ENCODE data around the gene NKX1-1. TPM values are rescaled to one million over a fixed set of nuclear protein-coding genes. Genes with fewer than 3 reads are reported as not detected.

NKX1-1 gene
- total and polyA plus RNA-seq, 2 donors (not counting 1 experiment from before 2014, with no cell fraction given): not detected

DNA sequence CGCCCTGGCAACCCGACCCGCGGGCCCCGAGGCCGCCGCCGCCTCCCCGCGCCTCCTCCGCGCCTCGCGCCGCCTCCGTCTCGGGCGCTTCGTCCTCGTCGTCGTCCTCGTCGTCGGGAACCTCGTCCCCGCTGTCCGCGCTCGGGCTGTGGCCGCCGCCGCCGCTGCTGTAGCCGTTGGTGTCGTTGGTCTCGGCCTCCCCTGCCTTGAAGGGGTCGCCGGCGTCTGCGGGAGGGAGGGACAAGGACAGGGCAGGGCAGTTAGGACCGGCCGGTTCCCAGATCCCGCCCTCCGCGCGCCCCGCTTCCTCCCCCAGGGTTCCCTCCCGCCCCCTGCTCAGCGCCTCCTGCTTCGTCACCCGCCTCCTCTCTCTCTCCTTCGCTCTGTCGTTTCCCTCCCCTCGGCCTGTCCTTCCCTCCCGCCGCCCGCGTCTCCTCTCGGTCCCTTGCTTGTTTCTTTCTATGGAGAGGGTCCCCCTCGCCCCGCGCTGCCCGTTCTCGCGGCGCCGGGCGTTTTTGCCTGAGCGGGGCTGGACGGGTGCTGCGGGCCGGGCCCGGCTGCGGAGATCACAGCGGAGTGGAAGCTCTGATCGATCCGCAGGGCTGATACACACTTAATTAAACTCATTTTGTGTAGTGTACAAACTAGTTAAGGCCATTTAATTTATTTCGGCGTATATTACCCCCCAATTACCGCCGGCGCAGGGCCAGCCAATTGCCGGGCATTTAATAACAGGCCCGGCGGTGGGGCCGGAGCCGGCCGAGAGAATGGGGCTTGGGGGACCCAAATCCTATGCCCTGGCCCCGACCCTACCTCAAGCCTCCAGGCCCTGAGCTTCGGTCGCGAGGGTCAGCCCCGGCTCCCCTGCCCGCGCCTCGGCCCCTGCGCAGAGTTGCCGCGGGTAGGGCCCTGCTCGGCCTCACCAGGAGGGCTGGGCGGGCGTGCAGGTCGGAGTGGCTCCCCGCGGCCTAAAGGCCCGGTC lies 2.4 kb downstream of the NKX1-1 start:
- H3K4me1 ChIP-seq (ENCODE audit: control insufficient read depth, extremely low read depth, insufficient read depth, low read length): no peaks in the 10 kb centered on the region
- H3K27ac ChIP-seq (ENCODE audit: insufficient read depth, low read length): no peak overlapping the region
- no peak overlapping the region for H2AFZ ChIP-seq (ENCODE audit: low read length)
- H3K9ac ChIP-seq (ENCODE audit: insufficient read depth, low read length): no peak overlapping the region
- no peak overlapping the region for H3K4me3 ChIP-seq (replicated peaks in 1 of 4; ENCODE audit: control extremely low read depth in 1 of 4, insufficient read depth in 1 of 4, low read depth in 3 of 4, low read length in 4 of 4)
- no peaks in the 10 kb centered on the region for H4K20me1 ChIP-seq (ENCODE audit: control insufficient read depth, extremely low read depth, insufficient read depth, low read length)
- H3K36me3 ChIP-seq (ENCODE audit: control insufficient read depth, insufficient read depth, low read length): no peaks in the 10 kb centered on the region
- no peak for DNase-seq (ENCODE audit: low read depth in 2 of 2)
- H3K4me2 ChIP-seq (ENCODE audit: extremely low read depth, insufficient read depth, low read length): no peak overlapping the region
- H3K79me2 ChIP-seq (ENCODE audit: control insufficient read depth, insufficient read depth, low read length): no peaks in the 10 kb centered on the region
- H3K27me3 ChIP-seq (ENCODE audit: control insufficient read depth, insufficient read depth, low read length): peaks cover 60% of the 10 kb centered on the region
- H3K9me3 ChIP-seq (ENCODE audit: control insufficient read depth, insufficient read depth, low read depth, low read length): no peaks in the 10 kb centered on the region
- TF ChIP-seq EZH2 (IDR thresholded peaks at IDR 0.05; ENCODE audit: low read length, missing control alignments): peak; percentile 78
- TF ChIP-seq, protein P1, sequence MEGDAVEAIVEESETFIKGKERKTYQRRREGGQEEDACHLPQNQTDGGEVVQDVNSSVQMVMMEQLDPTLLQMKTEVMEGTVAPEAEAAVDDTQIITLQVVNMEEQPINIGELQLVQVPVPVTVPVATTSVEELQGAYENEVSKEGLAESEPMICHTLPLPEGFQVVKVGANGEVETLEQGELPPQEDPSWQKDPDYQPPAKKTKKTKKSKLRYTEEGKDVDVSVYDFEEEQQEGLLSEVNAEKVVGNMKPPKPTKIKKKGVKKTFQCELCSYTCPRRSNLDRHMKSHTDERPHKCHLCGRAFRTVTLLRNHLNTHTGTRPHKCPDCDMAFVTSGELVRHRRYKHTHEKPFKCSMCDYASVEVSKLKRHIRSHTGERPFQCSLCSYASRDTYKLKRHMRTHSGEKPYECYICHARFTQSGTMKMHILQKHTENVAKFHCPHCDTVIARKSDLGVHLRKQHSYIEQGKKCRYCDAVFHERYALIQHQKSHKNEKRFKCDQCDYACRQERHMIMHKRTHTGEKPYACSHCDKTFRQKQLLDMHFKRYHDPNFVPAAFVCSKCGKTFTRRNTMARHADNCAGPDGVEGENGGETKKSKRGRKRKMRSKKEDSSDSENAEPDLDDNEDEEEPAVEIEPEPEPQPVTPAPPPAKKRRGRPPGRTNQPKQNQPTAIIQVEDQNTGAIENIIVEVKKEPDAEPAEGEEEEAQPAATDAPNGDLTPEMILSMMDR (conservative IDR thresholded peaks at IDR 0.05 in 1 of 2, IDR thresholded peaks at IDR 0.05 in 1 of 2; ENCODE audit: low read depth in 1 of 2, low read length in 2 of 2): no peak

DNA sequence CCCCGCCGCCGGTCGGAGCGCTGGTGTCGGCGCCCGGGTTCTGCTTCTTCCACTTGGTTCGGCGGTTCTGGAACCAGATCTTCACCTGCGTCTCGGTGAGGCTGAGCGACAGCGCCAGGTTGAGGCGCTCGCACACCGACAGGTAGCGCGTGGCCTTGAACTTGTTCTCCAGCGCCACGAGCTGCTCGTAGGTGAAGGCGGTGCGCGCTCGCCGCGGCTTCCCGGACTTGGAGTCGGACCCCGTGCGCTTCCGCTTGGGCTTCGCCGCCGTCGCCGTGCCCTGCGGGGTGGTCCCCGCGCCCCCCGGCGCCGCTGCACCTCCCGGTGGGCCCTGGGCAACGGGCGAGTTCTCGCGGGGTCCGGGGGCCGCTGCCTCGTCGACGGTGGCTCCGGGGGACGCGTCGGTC lies 3.1 kb downstream of the NKX1-1 start:
- Histone ChIP-seq H3K4me1 (ENCODE audit: control insufficient read depth, extremely low read depth, insufficient read depth, low read length) (no peaks in the 10 kb centered on the region), H3K4me2 (ENCODE audit: extremely low read depth, insufficient read depth, low read length) (no peak overlapping the region)

GRCh38 chr4:1402516-1403091 lies 3.6 kb downstream of the NKX1-1 start:
- no peaks in the 10 kb centered on the region for H3K79me2 ChIP-seq (ENCODE audit: control insufficient read depth, insufficient read depth, low read length)
- no peaks in the 10 kb centered on the region for H3K9me3 ChIP-seq (ENCODE audit: control insufficient read depth, insufficient read depth, low read depth, low read length)
- TF ChIP-seq, protein P1 (conservative IDR thresholded peaks at IDR 0.05 in 1 of 2, IDR thresholded peaks at IDR 0.05 in 1 of 2; ENCODE audit: low read depth in 1 of 2, low read length in 2 of 2): no peak
- peak; percentile 63 for TF ChIP-seq EZH2 (IDR thresholded peaks at IDR 0.05; ENCODE audit: low read length, missing control alignments)
- H3K9ac ChIP-seq (ENCODE audit: insufficient read depth, low read length): no peak overlapping the region
- H3K4me1 ChIP-seq (ENCODE audit: control insufficient read depth, extremely low read depth, insufficient read depth, low read length): no peaks in the 10 kb centered on the region
- no peaks in the 10 kb centered on the region for H4K20me1 ChIP-seq (ENCODE audit: control insufficient read depth, extremely low read depth, insufficient read depth, low read length)
- H3K4me2 ChIP-seq (ENCODE audit: extremely low read depth, insufficient read depth, low read length): no peak overlapping the region
- DNase-seq (ENCODE audit: low read depth in 2 of 2): no peak
- H3K27ac ChIP-seq (ENCODE audit: insufficient read depth, low read length): no peak overlapping the region
- no peaks in the 10 kb centered on the region for H3K36me3 ChIP-seq (ENCODE audit: control insufficient read depth, insufficient read depth, low read length)
- no peak overlapping the region for H3K4me3 ChIP-seq (replicated peaks in 1 of 4; ENCODE audit: control extremely low read depth in 1 of 4, insufficient read depth in 1 of 4, low read depth in 3 of 4, low read length in 4 of 4)
- peaks cover 53% of the 10 kb centered on the region for H3K27me3 ChIP-seq (ENCODE audit: control insufficient read depth, insufficient read depth, low read length)
- no peak overlapping the region for H2AFZ ChIP-seq (ENCODE audit: low read length)

More for the DNA sequence above, 3.1 kb downstream of the NKX1-1 start:
- TF ChIP-seq EZH2 (IDR thresholded peaks at IDR 0.05; ENCODE audit: low read length, missing control alignments): peak; percentile 97
- TF ChIP-seq, protein P1 (conservative IDR thresholded peaks at IDR 0.05 in 1 of 2, IDR thresholded peaks at IDR 0.05 in 1 of 2; ENCODE audit: low read depth in 1 of 2, low read length in 2 of 2): no peak
- no peaks in the 10 kb centered on the region for H3K79me2 ChIP-seq (ENCODE audit: control insufficient read depth, insufficient read depth, low read length)
- H3K36me3 ChIP-seq (ENCODE audit: control insufficient read depth, insufficient read depth, low read length): no peaks in the 10 kb centered on the region
- no peak overlapping the region for H3K9ac ChIP-seq (ENCODE audit: insufficient read depth, low read length)
- no peak overlapping the region for H3K27ac ChIP-seq (ENCODE audit: insufficient read depth, low read length)
- DNase-seq (ENCODE audit: low read depth in 2 of 2): no peak
- no peaks in the 10 kb centered on the region for H3K9me3 ChIP-seq (ENCODE audit: control insufficient read depth, insufficient read depth, low read depth, low read length)
- no peak overlapping the region for H3K4me3 ChIP-seq (replicated peaks in 1 of 4; ENCODE audit: control extremely low read depth in 1 of 4, insufficient read depth in 1 of 4, low read depth in 3 of 4, low read length in 4 of 4)
- H2AFZ ChIP-seq (ENCODE audit: low read length): no peak overlapping the region
- no peaks in the 10 kb centered on the region for H4K20me1 ChIP-seq (ENCODE audit: control insufficient read depth, extremely low read depth, insufficient read depth, low read length)
- H3K27me3 ChIP-seq (ENCODE audit: control insufficient read depth, insufficient read depth, low read length): peaks cover 56% of the 10 kb centered on the region
